NOMO-1 treated with dmso at 0.1 percent for 144 hours (cell line): ENCODE measurements around the gene FAP.

ENCODE experiments used
- DNase-seq: peaks from one replicate; lab custom pipeline; 2025; ENCODE audit not compliant: unreplicated experiment; lab: John Stamatoyannopoulos, UW

The FAP gene

GRCh38 chr2:162242586-162243280 is 512 bp downstream of the FAP start:
- no peak for DNase-seq

GRCh38 chr2:162241571-162241970 is 1.7 kb downstream of the FAP start:
- DNase-seq: no peak

GRCh38 chr2:162234620-162235462 is 8.4 kb downstream of the FAP start:
- DNase-seq: no peak

GRCh38 chr2:162233197-162233596 is 10.0 kb downstream of the FAP start:
- DNase-seq: peak; percentile 68

GRCh38 chr2:162232671-162233070 is 10.6 kb downstream of the FAP start:
- no peak for DNase-seq

- DNase-seq: no peak
Observed at GRCh38 chr2:162232027-162232426, 11.2 kb downstream of the FAP start.

GRCh38 chr2:162230761-162231160 is 12.5 kb downstream of the FAP start:
- DNase-seq: no peak

GRCh38 chr2:162226836-162227235 is 16.4 kb downstream of the FAP start:
- no peak for DNase-seq

GRCh38 chr2:162221064-162221463 is 22.2 kb downstream of the FAP start:
- peak; percentile 37 for DNase-seq

- no peak for DNase-seq
Observed at GRCh38 chr2:162220368-162220767, 22.9 kb downstream of the FAP start.

- DNase-seq: no peak
Observed at GRCh38 chr2:162219426-162219825, 23.8 kb downstream of the FAP start.

- no peak for DNase-seq
Observed at GRCh38 chr2:162217598-162217997, 25.6 kb downstream of the FAP start.

- DNase-seq: no peak
Observed at GRCh38 chr2:162215162-162215561, 28.1 kb downstream of the FAP start.

GRCh38 chr2:162212366-162212765 is 30.9 kb downstream of the FAP start:
- DNase-seq: no peak

- no peak for DNase-seq
Observed at GRCh38 chr2:162211732-162212131, 31.5 kb downstream of the FAP start.

GRCh38 chr2:162210385-162210784 is 32.9 kb downstream of the FAP start:
- no peak for DNase-seq

GRCh38 chr2:162202203-162202602 is 41.0 kb downstream of the FAP start:
- no peak for DNase-seq

- no peak for DNase-seq
Observed at GRCh38 chr2:162200636-162201035, 42.6 kb downstream of the FAP start.

- no peak for DNase-seq
Observed at GRCh38 chr2:162199913-162200312, 43.3 kb downstream of the FAP start.

- DNase-seq: no peak
Observed at GRCh38 chr2:162198239-162198638, 45.0 kb downstream of the FAP start.

- DNase-seq: no peak
Observed at GRCh38 chr2:162197069-162197825, 46.0 kb downstream of the FAP start.

- DNase-seq: no peak
Observed at GRCh38 chr2:162196638-162197037, 46.6 kb downstream of the FAP start.
